ENCODE results near the gene IL18R1.

DNA sequence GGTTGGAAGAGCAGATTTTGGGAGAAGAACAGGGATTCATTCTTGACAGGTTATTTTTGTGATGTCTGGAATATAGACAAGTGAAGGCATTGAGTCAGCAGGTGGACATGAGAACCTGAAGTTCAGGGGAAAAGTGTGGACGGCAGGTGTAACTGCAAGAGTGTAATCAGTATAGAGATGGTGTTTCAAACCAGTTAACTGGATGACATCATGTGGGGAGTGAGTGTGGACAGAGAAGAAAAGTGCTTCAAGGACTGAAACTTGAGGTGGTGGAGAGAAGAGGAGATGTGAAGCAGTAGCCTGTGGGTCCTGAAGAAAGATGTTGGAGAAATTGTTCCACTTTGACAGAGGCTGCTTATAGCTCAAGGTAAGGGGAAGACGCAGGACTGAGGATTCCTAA is 37.2 kb upstream of the IL18R1 start:
- no peak for TF ChIP-seq EP300 (IDR thresholded peaks at IDR 0.05)
- TF ChIP-seq KDM5A (IDR thresholded peaks at IDR 0.05) = no peak
- no peak for TF ChIP-seq POLR2A (IDR thresholded peaks at IDR 0.05; ENCODE audit: low read length)
- TF ChIP-seq, protein P1, sequence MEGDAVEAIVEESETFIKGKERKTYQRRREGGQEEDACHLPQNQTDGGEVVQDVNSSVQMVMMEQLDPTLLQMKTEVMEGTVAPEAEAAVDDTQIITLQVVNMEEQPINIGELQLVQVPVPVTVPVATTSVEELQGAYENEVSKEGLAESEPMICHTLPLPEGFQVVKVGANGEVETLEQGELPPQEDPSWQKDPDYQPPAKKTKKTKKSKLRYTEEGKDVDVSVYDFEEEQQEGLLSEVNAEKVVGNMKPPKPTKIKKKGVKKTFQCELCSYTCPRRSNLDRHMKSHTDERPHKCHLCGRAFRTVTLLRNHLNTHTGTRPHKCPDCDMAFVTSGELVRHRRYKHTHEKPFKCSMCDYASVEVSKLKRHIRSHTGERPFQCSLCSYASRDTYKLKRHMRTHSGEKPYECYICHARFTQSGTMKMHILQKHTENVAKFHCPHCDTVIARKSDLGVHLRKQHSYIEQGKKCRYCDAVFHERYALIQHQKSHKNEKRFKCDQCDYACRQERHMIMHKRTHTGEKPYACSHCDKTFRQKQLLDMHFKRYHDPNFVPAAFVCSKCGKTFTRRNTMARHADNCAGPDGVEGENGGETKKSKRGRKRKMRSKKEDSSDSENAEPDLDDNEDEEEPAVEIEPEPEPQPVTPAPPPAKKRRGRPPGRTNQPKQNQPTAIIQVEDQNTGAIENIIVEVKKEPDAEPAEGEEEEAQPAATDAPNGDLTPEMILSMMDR (IDR thresholded peaks at IDR 0.05) = no peak
- TF ChIP-seq, protein P2, sequence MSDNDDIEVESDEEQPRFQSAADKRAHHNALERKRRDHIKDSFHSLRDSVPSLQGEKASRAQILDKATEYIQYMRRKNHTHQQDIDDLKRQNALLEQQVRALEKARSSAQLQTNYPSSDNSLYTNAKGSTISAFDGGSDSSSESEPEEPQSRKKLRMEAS (IDR thresholded peaks at IDR 0.05) = no peak
- TF ChIP-seq HDAC2 (IDR thresholded peaks at IDR 0.05) = no peak
